ENCODE measurements around the gene SYCP2. TPM values are rescaled to one million over a fixed set of nuclear protein-coding genes. Genes with fewer than 3 reads are reported as not detected.

Gene SYCP2
- total and polyA plus RNA-seq, 2 of the 8 experiments (the other 6 are each of a cell fraction or from before 2014, with no cell fraction given), result 0.02 to 0.50 TPM

DNA sequence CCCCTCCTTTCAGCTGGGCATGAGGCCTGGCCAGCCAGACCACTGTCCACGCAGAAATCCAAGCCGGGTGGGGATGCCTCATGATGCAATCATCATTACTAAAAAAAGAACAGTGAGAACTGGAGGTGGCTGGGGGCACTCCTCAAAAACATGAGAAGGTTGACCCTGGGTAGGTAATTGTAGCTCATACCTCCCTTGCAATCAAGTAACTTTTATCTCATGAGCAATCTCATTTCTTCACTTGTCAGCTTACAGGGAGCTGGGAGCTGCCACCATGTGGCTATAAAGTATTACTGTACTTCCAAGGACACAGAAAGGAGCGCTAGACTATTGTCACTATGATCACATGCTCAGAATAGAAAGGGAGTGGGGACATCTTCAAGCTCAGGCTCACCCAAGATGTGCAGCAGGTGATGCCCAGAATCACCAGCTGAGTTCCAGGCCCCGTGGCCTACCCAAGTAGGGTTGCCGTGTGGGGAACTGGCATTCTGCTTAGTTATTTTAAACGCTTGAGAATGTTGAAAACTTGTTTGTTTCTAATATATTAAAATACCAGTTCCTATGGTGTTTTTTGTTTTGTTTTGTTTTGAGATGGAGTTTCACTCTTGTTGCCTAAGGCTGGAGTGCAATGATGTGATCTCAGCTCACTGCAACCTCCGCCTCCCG lies 21.8 kb upstream of the SYCP2 start (continued):
- TF ChIP-seq, protein P1, sequence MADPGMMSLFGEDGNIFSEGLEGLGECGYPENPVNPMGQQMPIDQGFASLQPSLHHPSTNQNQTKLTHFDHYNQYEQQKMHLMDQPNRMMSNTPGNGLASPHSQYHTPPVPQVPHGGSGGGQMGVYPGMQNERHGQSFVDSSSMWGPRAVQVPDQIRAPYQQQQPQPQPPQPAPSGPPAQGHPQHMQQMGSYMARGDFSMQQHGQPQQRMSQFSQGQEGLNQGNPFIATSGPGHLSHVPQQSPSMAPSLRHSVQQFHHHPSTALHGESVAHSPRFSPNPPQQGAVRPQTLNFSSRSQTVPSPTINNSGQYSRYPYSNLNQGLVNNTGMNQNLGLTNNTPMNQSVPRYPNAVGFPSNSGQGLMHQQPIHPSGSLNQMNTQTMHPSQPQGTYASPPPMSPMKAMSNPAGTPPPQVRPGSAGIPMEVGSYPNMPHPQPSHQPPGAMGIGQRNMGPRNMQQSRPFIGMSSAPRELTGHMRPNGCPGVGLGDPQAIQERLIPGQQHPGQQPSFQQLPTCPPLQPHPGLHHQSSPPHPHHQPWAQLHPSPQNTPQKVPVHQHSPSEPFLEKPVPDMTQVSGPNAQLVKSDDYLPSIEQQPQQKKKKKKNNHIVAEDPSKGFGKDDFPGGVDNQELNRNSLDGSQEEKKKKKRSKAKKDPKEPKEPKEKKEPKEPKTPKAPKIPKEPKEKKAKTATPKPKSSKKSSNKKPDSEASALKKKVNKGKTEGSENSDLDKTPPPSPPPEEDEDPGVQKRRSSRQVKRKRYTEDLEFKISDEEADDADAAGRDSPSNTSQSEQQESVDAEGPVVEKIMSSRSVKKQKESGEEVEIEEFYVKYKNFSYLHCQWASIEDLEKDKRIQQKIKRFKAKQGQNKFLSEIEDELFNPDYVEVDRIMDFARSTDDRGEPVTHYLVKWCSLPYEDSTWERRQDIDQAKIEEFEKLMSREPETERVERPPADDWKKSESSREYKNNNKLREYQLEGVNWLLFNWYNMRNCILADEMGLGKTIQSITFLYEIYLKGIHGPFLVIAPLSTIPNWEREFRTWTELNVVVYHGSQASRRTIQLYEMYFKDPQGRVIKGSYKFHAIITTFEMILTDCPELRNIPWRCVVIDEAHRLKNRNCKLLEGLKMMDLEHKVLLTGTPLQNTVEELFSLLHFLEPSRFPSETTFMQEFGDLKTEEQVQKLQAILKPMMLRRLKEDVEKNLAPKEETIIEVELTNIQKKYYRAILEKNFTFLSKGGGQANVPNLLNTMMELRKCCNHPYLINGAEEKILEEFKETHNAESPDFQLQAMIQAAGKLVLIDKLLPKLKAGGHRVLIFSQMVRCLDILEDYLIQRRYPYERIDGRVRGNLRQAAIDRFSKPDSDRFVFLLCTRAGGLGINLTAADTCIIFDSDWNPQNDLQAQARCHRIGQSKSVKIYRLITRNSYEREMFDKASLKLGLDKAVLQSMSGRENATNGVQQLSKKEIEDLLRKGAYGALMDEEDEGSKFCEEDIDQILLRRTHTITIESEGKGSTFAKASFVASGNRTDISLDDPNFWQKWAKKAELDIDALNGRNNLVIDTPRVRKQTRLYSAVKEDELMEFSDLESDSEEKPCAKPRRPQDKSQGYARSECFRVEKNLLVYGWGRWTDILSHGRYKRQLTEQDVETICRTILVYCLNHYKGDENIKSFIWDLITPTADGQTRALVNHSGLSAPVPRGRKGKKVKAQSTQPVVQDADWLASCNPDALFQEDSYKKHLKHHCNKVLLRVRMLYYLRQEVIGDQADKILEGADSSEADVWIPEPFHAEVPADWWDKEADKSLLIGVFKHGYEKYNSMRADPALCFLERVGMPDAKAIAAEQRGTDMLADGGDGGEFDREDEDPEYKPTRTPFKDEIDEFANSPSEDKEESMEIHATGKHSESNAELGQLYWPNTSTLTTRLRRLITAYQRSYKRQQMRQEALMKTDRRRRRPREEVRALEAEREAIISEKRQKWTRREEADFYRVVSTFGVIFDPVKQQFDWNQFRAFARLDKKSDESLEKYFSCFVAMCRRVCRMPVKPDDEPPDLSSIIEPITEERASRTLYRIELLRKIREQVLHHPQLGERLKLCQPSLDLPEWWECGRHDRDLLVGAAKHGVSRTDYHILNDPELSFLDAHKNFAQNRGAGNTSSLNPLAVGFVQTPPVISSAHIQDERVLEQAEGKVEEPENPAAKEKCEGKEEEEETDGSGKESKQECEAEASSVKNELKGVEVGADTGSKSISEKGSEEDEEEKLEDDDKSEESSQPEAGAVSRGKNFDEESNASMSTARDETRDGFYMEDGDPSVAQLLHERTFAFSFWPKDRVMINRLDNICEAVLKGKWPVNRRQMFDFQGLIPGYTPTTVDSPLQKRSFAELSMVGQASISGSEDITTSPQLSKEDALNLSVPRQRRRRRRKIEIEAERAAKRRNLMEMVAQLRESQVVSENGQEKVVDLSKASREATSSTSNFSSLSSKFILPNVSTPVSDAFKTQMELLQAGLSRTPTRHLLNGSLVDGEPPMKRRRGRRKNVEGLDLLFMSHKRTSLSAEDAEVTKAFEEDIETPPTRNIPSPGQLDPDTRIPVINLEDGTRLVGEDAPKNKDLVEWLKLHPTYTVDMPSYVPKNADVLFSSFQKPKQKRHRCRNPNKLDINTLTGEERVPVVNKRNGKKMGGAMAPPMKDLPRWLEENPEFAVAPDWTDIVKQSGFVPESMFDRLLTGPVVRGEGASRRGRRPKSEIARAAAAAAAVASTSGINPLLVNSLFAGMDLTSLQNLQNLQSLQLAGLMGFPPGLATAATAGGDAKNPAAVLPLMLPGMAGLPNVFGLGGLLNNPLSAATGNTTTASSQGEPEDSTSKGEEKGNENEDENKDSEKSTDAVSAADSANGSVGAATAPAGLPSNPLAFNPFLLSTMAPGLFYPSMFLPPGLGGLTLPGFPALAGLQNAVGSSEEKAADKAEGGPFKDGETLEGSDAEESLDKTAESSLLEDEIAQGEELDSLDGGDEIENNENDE (IDR thresholded peaks at IDR 0.05; ENCODE audit: insufficient replicate concordance, low read length), result no peak
- TF ChIP-seq, protein P2, sequence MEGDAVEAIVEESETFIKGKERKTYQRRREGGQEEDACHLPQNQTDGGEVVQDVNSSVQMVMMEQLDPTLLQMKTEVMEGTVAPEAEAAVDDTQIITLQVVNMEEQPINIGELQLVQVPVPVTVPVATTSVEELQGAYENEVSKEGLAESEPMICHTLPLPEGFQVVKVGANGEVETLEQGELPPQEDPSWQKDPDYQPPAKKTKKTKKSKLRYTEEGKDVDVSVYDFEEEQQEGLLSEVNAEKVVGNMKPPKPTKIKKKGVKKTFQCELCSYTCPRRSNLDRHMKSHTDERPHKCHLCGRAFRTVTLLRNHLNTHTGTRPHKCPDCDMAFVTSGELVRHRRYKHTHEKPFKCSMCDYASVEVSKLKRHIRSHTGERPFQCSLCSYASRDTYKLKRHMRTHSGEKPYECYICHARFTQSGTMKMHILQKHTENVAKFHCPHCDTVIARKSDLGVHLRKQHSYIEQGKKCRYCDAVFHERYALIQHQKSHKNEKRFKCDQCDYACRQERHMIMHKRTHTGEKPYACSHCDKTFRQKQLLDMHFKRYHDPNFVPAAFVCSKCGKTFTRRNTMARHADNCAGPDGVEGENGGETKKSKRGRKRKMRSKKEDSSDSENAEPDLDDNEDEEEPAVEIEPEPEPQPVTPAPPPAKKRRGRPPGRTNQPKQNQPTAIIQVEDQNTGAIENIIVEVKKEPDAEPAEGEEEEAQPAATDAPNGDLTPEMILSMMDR (IDR thresholded peaks at IDR 0.05; ENCODE audit: control extremely low read depth in 1 of 3, insufficient read depth in 1 of 3, low read depth in 1 of 3, low read length in 3 of 3), result peak in 2 of 3 experiments; percentile 40 to 47; a peak in 3 of 4 replicates
- no peak for TF ChIP-seq SP1 (IDR thresholded peaks at IDR 0.05; ENCODE audit: low read depth, low read length)
- peak in 1 of 2 experiments; percentile 39; a peak in 2 of 4 replicates for TF ChIP-seq RAD21 (IDR thresholded peaks at IDR 0.05 in 1 of 2, conservative IDR thresholded peaks at IDR 0.05 in 1 of 2; ENCODE audit: low read depth in 2 of 2, low read length in 2 of 2)
- no peak for TF ChIP-seq POU5F1 (IDR thresholded peaks at IDR 0.05; ENCODE audit: low read depth, low read length)
- TF ChIP-seq SUZ12 (IDR thresholded peaks at IDR 0.05; ENCODE audit: low read length), result no peak

Measured in H1 (cell line).